Cardiac fibroblast (primary cell): ENCODE measurements around the gene H2BK1.
A peak's percentile ranks its signal among the peaks of the same experiment; 100 is the strongest.

Experiments used
- DNase-seq, 2 donors: peaks; one replicate each; pipeline versions ENCODE4 v3.0.0 to v3.0.0-alpha.2; 2010; ENCODE audit warnings: low read depth in 2 of 2
- H3K4me3 ChIP-seq, 2 donors: replicated peaks in 1 of 2; 1 replicate in 1 of 2; 2 replicates in 1 of 2; pipeline ENCODE4 v1.5.1; 2011; ENCODE audit warnings: low read depth in 2 of 2, low read length in 2 of 2, mild to moderate bottlenecking in 2 of 2, moderate library complexity in 1 of 2
- CTCF ChIP-seq: IDR thresholded peaks from one replicate; pipeline ENCODE4 v1.5.1; 2011; ENCODE audit warnings: low read depth, mild to moderate bottlenecking, low read length, inconsistent platforms

Gene H2BK1

GRCh38 chr7:151252961-151253711, 42.8 kb upstream of the H2BK1 start:
- no peak for DNase-seq
- no peak overlapping the region for H3K4me3 ChIP-seq
- no peak for TF ChIP-seq CTCF

- no peak for TF ChIP-seq CTCF
- DNase-seq = no peak
- peak overlapping the region; percentile 59 to 63 for H3K4me3 ChIP-seq
These were observed 42.2 kb upstream of the H2BK1 start for GRCh38 chr7:151252561-151252835.

GRCh38 chr7:151251689-151252560, 41.6 kb upstream of the H2BK1 start:
- peak; percentile 69 to 84 for DNase-seq
- H3K4me3 ChIP-seq = peak overlapping the region; percentile 59 to 63
- TF ChIP-seq CTCF = no peak

GRCh38 chr7:151251328-151251688, 41.0 kb upstream of the H2BK1 start:
- peak overlapping the region; percentile 40 to 63 for H3K4me3 ChIP-seq
- DNase-seq = peak; percentile 22 to 33
- no peak for TF ChIP-seq CTCF

GRCh38 chr7:151250181-151251132, 40.2 kb upstream of the H2BK1 start:
- peak overlapping the region in 1 of 2 donors; percentile 40 for H3K4me3 ChIP-seq
- no peak for TF ChIP-seq CTCF
- no peak for DNase-seq

- TF ChIP-seq CTCF = no peak
- no peak overlapping the region for H3K4me3 ChIP-seq
- peak; percentile 54 to 76 for DNase-seq
These were observed 39.4 kb upstream of the H2BK1 start for GRCh38 chr7:151249732-151250072.
